HFF-Myc (cell line): Measurements from ENCODE around the gene GNG3.
"Not testable (repeated sequence)": the region's sequence is repeated elsewhere in the genome, so short reads cannot be mapped to it uniquely, and the experiment has no call there.

ENCODE experiments used
- DNase-seq: peaks from one replicate; pipeline ENCODE4 v3.0.0-alpha.2; 2011; ENCODE audit warnings: low read depth; ENCODE audit errors: extremely low read depth
- H3K4me3 ChIP-seq: replicated peaks from 2 replicates; pipeline ENCODE4 v1.5.1; 2011; ENCODE audit warnings: low read depth, mild to moderate bottlenecking, control low read depth, low read length
- CTCF ChIP-seq: IDR thresholded peaks from 2 replicates; pipeline ENCODE4 v1.5.1; 2012; ENCODE audit warnings: mild to moderate bottlenecking, low read depth, low read length, control low read depth; ENCODE audit errors: missing control alignments

The GNG3 gene

GRCh38 chr11:62669420-62670161 is 37.9 kb upstream of the GNG3 start:
- TF ChIP-seq CTCF = no peak
- no peak for DNase-seq
- peak overlapping the region; percentile 78 for H3K4me3 ChIP-seq

GRCh38 chr11:62671236-62671607 is 36.3 kb upstream of the GNG3 start:
- no peak for TF ChIP-seq CTCF
- H3K4me3 ChIP-seq = peak overlapping the region; percentile 78
- no peak for DNase-seq

- DNase-seq = peak; percentile 81
- peak within 1 kb of the TSS; percentile 78 for H3K4me3 ChIP-seq
- TF ChIP-seq CTCF = no peak
Observed at GRCh38 chr11:62671608-62672389, 35.7 kb upstream of the GNG3 start, which contains the start of the genes LBHD1 and UQCC3. LBHD1 (minus strand) TSS chr11:62672267; CDS start chr11:62670031, 2,236 bp downstream. UQCC3 (plus strand) TSS chr11:62671673; CDS start chr11:62671746, 73 bp downstream.

- no peak for TF ChIP-seq CTCF
- peak overlapping the region; percentile 78 for H3K4me3 ChIP-seq
- DNase-seq = no peak
Observed at GRCh38 chr11:62673196-62673525, 34.3 kb upstream of the GNG3 start.

- H3K4me3 ChIP-seq, DNase-seq: not testable (repeated sequence)
Observed at GRCh38 chr11:62675415-62675814, 32.1 kb upstream of the GNG3 start.

GRCh38 chr11:62676698-62677097 is 30.8 kb upstream of the GNG3 start:
- H3K4me3 ChIP-seq = no peak overlapping the region
- no peak for TF ChIP-seq CTCF
- no peak for DNase-seq

GRCh38 chr11:62677156-62677555 is 30.3 kb upstream of the GNG3 start:
- no peak for DNase-seq
- no peak for TF ChIP-seq CTCF
- peak overlapping the region; percentile 76 for H3K4me3 ChIP-seq
